Esophagus squamous epithelium (tissue), 4 donors: ENCODE measurements around the gene PRPF8.

Experiments
- CTCF ChIP-seq, 6 experiments: fragments of 450-650 bp in 4 of 6; fragments of 200-600 bp in 2 of 6; sonication (generic) in 2 of 6; IDR thresholded peaks; one replicate each; pipeline ENCODE4 v1.5.1; 2016 to 2019; ENCODE audit warnings: antibody characterized with exemption in 6 of 6, mild to moderate bottlenecking in 4 of 6, moderate library complexity in 4 of 6
- POLR2A ChIP-seq, 4 donors: fragments of 450-650 bp; IDR thresholded peaks; one replicate each; pipeline ENCODE4 v1.6.1; 2017; ENCODE audit warnings: antibody characterized with exemption in 4 of 4, mild to moderate bottlenecking in 4 of 4, moderate library complexity in 3 of 4

GRCh38 chr17:1606352-1606985, 78.2 kb downstream of the PRPF8 start:
- TF ChIP-seq POLR2A (IDR thresholded peaks at IDR 0.05) (no peak), CTCF (IDR thresholded peaks at IDR 0.05) (no peak)
